ENCODE data around the gene ACADS. TPM values are rescaled to one million over a fixed set of nuclear protein-coding genes. Genes with fewer than 3 reads are reported as not detected.

Gene ACADS
- total and polyA plus RNA-seq, 8 donors: 16.5 to 313 (median 38.7) TPM

GRCh38 chr12:120734210-120734609 is 8.6 kb downstream of the ACADS start:
- H3K36me3 ChIP-seq: peaks cover 10 to 77% (median 51%) of the 10 kb centered on the region in 4 donors
- TF ChIP-seq CTCF (IDR thresholded peaks at IDR 0.05) (no peak), EP300 (IDR thresholded peaks at IDR 0.05) (no peak), POLR2AphosphoS5 (IDR thresholded peaks at IDR 0.05) (no peak), POLR2A (IDR thresholded peaks at IDR 0.05) (no peak)
- WGBS, 5 donors: 90 to 96% (median 95%) methylated on average over 10 of the region's 10 CpGs

GRCh38 chr12:120735181-120735580 is 9.6 kb downstream of the ACADS start:
- H3K36me3 ChIP-seq: peaks cover under 1 to 77% (median 53%) of the 10 kb centered on the region in 4 donors
- H3K4me3 ChIP-seq: no peak overlapping the region
- no peak overlapping the region for H3K27ac ChIP-seq
- WGBS, 5 donors: 67 to 86% (median 79%) methylated on average over 2 to 3 of the region's 3 CpGs
- TF ChIP-seq EP300 (IDR thresholded peaks at IDR 0.05): no peak
- no peaks in the 10 kb centered on the region for H3K9me3 ChIP-seq
- intact Hi-C loops (cut with DNase I; ENCODE audit: low total_unique reads): no loop called here
- no peaks in the 10 kb centered on the region for H3K27me3 ChIP-seq
- DNase-seq: no peak
- H3K4me1 ChIP-seq: no peaks in the 10 kb centered on the region

More at GRCh38 chr12:120734210-120734609, 8.6 kb downstream of the ACADS start:
- no peak overlapping the region for H3K27ac ChIP-seq
- no peak overlapping the region for H3K4me3 ChIP-seq
- no peaks in the 10 kb centered on the region for H3K4me1 ChIP-seq
- intact Hi-C loops (cut with DNase I; ENCODE audit: low total_unique reads): no loop called here
- no peak for DNase-seq
- H3K27me3 ChIP-seq: no peaks in the 10 kb centered on the region
- H3K9me3 ChIP-seq: no peaks in the 10 kb centered on the region

GRCh38 chr12:120736404-120737331 is 11.0 kb downstream of the ACADS start:
- 91 to 95% (median 93%) methylated on average over 26 to 38 of the region's 38 CpGs for WGBS, 5 donors
- no peak for DNase-seq
- H3K27me3 ChIP-seq: no peaks in the 10 kb centered on the region
- H3K4me1 ChIP-seq: no peaks in the 10 kb centered on the region
- H3K9me3 ChIP-seq: no peaks in the 10 kb centered on the region
- no peak overlapping the region for H3K4me3 ChIP-seq
- H3K36me3 ChIP-seq: peaks cover 0 to 65% (median 43%) of the 10 kb centered on the region in 4 donors
- intact Hi-C loops (cut with DNase I; ENCODE audit: low total_unique reads): no loop called here
- TF ChIP-seq CTCF (IDR thresholded peaks at IDR 0.05) (no peak), POLR2A (IDR thresholded peaks at IDR 0.05) (no peak), POLR2AphosphoS5 (IDR thresholded peaks at IDR 0.05) (no peak), EP300 (IDR thresholded peaks at IDR 0.05) (no peak)
- no peak overlapping the region for H3K27ac ChIP-seq

- H3K27me3 ChIP-seq: no peaks in the 10 kb centered on the region
- H3K4me1 ChIP-seq: no peaks in the 10 kb centered on the region
- no peak overlapping the region for H3K27ac ChIP-seq
- TF ChIP-seq POLR2A (IDR thresholded peaks at IDR 0.05) (no peak), CTCF (IDR thresholded peaks at IDR 0.05) (no peak), POLR2AphosphoS5 (IDR thresholded peaks at IDR 0.05) (no peak), EP300 (IDR thresholded peaks at IDR 0.05) (no peak)
- intact Hi-C loops (cut with DNase I; ENCODE audit: low total_unique reads): no loop called here
- DNase-seq: no peak
- H3K36me3 ChIP-seq: peaks cover 0 to 58% (median 40%) of the 10 kb centered on the region in 4 donors
- no peaks in the 10 kb centered on the region for H3K9me3 ChIP-seq
- H3K4me3 ChIP-seq: no peak overlapping the region
- 86 to 92% (median 89%) methylated on average over 7 to 25 of the region's 25 CpGs for WGBS, 5 donors
Observed at GRCh38 chr12:120737557-120738251, 12.1 kb downstream of the ACADS start.

Measured in stomach (tissue), 9 donors.